ENCODE results near the gene CHST11. TPM values are rescaled to one million over a fixed set of nuclear protein-coding genes. Genes with fewer than 3 reads are reported as not detected.

Gene CHST11
- total RNA-seq, 1 donor, result 8.2 TPM

DNA sequence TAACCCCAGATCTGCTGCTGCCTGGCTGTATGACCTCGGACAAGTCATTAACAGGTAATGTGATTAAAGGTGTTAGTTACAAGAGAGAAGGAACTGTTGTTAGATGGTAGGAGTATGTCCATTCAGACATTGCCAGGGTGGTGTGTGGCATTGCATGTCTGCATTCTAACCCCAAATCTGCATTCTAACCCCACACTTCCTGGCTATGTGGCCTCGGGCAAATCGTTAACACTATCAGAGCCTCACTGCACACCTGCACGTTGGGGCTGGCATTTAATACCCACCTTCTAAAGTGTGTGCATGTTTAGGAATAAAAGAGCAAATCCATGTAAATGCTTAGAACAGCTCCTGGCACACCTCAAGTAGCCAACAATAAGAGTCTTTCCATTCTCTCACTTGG lies 46.4 kb downstream of the CHST11 start:
- DNase-seq (ENCODE audit: low read depth), result no peak
- no peak overlapping the region for H3K4me3 ChIP-seq (ENCODE audit: low read depth, low read length)
- no peak for TF ChIP-seq CTCF (IDR thresholded peaks at IDR 0.05; ENCODE audit: insufficient read depth, low read depth, low read length)

- no peak for DNase-seq (ENCODE audit: low read depth)
- no peak for TF ChIP-seq CTCF (IDR thresholded peaks at IDR 0.05; ENCODE audit: insufficient read depth, low read depth, low read length)
- no peak overlapping the region for H3K4me3 ChIP-seq (ENCODE audit: low read depth, low read length)
Observed at GRCh38 chr12:104504146-104504545, 47.4 kb downstream of the CHST11 start.

GRCh38 chr12:104505095-104505818 lies 48.5 kb downstream of the CHST11 start:
- no peak overlapping the region for H3K4me3 ChIP-seq (ENCODE audit: low read depth, low read length)
- no peak for TF ChIP-seq CTCF (IDR thresholded peaks at IDR 0.05; ENCODE audit: insufficient read depth, low read depth, low read length)
- no peak for DNase-seq (ENCODE audit: low read depth)

GRCh38 chr12:104506676-104507401 lies 50.1 kb downstream of the CHST11 start:
- TF ChIP-seq CTCF (IDR thresholded peaks at IDR 0.05; ENCODE audit: insufficient read depth, low read depth, low read length), result no peak
- H3K4me3 ChIP-seq (ENCODE audit: low read depth, low read length), result no peak overlapping the region
- DNase-seq (ENCODE audit: low read depth), result no peak

DNA sequence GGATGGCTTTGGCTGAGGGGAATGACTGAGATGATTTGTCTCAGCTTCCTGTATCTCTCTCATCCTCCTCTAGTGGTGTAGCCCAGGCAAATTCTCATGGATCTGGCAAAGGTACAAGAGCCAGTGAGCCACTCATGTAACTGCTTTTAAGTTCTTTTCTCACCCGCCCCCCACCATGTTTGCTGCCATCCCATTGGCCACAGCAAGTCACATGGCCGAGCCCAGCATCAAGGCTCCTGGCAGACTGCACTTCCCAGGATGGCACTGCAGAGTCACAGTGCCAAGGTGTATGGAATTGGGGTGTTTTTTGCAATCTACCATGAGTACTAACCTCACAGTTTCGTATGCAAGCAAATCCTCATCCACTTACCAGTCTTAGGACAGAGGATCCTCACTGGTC lies 50.9 kb downstream of the CHST11 start:
- no peak overlapping the region for H3K4me3 ChIP-seq (ENCODE audit: low read depth, low read length)
- no peak for TF ChIP-seq CTCF (IDR thresholded peaks at IDR 0.05; ENCODE audit: insufficient read depth, low read depth, low read length)
- DNase-seq (ENCODE audit: low read depth), result no peak

GRCh38 chr12:104508752-104509446 lies 52.2 kb downstream of the CHST11 start:
- no peak for TF ChIP-seq CTCF (IDR thresholded peaks at IDR 0.05; ENCODE audit: insufficient read depth, low read depth, low read length)
- no peak for DNase-seq (ENCODE audit: low read depth)
- H3K4me3 ChIP-seq (ENCODE audit: low read depth, low read length), result no peak overlapping the region

All from fibroblast of villous mesenchyme (primary cell).